HEK293T (cell line): ENCODE data around the gene NPAS4.

Experiments
- BHLHE40 ChIP-seq: fragments of 450-650 bp; IDR thresholded peaks from 2 replicates; pipeline ENCODE4 v1.6.1; 2016; ENCODE audit warnings: mild to moderate bottlenecking, moderate library complexity, borderline replicate concordance
- ELF4 ChIP-seq: fragments of 450-650 bp; IDR thresholded peaks from 2 replicates; pipeline ENCODE4 v1.6.1; 2017; ENCODE audit warnings: antibody characterized with exemption
- FOXM1 ChIP-seq: fragments of 450-650 bp; IDR thresholded peaks from 2 replicates; pipeline ENCODE4 v1.6.1; 2017; ENCODE audit warnings: mild to moderate bottlenecking, borderline replicate concordance
- HDGF ChIP-seq: fragments of 450-650 bp; IDR thresholded peaks from 2 replicates; pipeline ENCODE4 v1.6.1; 2017; ENCODE audit warnings: antibody characterized with exemption, borderline replicate concordance
- TARDBP ChIP-seq: fragments of 450-650 bp; IDR thresholded peaks from 2 replicates; pipeline ENCODE4 v1.6.1; 2016

- TF ChIP-seq BHLHE40 (no peak), TARDBP (no peak), HDGF (no peak), FOXM1 (no peak), ELF4 (no peak)
These were observed 38.4 kb downstream of the NPAS4 start for GRCh38 chr11:66459138-66459778.
